SK-N-MC (cell line): ENCODE measurements around the gene SEPTIN8.

Experiments used
- DNase-seq: peaks from one replicate; pipeline ENCODE4 v3.0.0-alpha.2; 2011; ENCODE audit warnings: low read depth, low spot score
- H3K27ac ChIP-seq: fragments of 200-600 bp; sonication (generic); 2 replicates; pipeline ENCODE4 v1.5.1; 2016; ENCODE audit warnings: mixed run types
- H3K36me3 ChIP-seq: fragments of 200-600 bp; sonication (generic); 2 replicates; pipeline ENCODE4 v1.6.1; 2017; ENCODE audit warnings: antibody characterized with exemption, low read length, mixed read lengths; ENCODE audit not compliant: insufficient read depth
- H3K4me3 ChIP-seq: fragments of 200-600 bp; sonication (generic); 2 replicates; pipeline ENCODE4 v1.5.1; 2016
- H3K9ac ChIP-seq: fragments of 200-600 bp; sonication (generic); 2 replicates; pipeline ENCODE4 v1.8.0; 2017; ENCODE audit warnings: mixed run types, mixed read lengths; ENCODE audit not compliant: insufficient read length
- H3K9me3 ChIP-seq: fragments of 200-600 bp; sonication (generic); 2 replicates; pipeline ENCODE4 v1.6.1; 2017; ENCODE audit warnings: low read depth, mild to moderate bottlenecking, antibody characterized with exemption, low read length, moderate library complexity, mixed read lengths
- EZH2 ChIP-seq: fragments of 200-600 bp; sonication (generic); IDR thresholded peaks from one replicate; pipeline ENCODE4 v1.6.1; 2017; ENCODE audit warnings: antibody characterized with exemption
- FOXP2 ChIP-seq: optimal IDR thresholded peaks from 2 replicates; pipeline ENCODE3; 2011; ENCODE audit warnings: mild to moderate bottlenecking, moderate library complexity; ENCODE audit not compliant: insufficient read depth; ENCODE audit errors: extremely low read length, control extremely low read depth
- POLR2AphosphoS5 ChIP-seq: IDR thresholded peaks from 2 replicates; pipeline ENCODE4 v1.6.1; 2012; ENCODE audit warnings: mild to moderate bottlenecking, low read depth, low read length, borderline replicate concordance

SEPTIN8 gene

GRCh38 chr5:132814503-132815294 is 37.7 kb upstream of the SEPTIN8 start:
- no peak for DNase-seq
- Histone ChIP-seq H3K27ac (peak overlapping the region; percentile 65; the same call in 1 of the 2 replicates), H3K9me3 (no peaks in the 10 kb centered on the region), H3K36me3 (no peaks in the 10 kb centered on the region), H3K9ac (no peak overlapping the region), H3K4me3 (no peak overlapping the region)
- no peak for TF ChIP-seq POLR2AphosphoS5
- TF ChIP-seq FOXP2, result no peak
- no peak for TF ChIP-seq EZH2

DNA sequence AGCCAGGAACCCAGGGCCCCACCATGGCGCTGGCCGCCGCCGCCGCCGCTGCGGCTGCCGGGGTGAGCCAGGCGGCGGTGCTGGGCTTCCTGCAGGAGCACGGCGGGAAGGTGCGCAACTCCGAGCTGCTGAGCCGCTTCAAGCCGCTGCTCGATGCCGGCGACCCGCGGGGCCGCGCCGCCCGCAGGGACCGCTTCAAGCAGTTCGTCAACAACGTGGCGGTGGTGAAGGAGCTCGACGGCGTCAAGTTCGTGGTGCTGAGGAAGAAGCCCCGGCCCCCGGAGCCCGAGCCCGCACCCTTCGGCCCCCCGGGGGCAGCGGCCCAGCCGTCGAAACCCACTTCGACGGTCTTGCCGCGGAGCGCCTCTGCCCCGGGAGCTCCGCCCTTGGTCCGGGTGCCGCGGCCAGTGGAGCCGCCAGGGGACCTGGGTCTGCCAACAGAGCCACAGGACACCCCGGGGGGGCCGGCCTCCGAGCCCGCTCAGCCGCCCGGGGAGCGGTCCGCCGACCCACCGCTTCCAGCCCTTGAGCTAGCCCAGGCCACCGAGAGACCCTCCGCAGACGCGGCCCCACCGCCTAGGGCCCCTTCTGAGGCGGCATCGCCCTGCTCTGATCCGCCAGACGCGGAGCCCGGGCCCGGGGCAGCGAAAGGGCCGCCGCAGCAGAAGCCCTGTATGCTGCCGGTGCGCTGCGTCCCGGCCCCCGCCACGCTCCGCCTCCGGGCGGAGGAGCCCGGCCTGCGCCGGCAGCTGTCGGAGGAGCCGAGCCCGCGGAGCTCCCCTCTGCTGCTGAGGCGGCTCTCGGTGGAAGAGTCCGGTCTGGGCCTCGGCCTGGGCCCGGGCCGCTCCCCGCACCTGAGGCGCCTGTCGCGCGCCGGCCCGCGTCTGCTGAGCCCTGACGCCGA is 36.8 kb upstream of the SEPTIN8 start:
- no peaks in the 10 kb centered on the region for H3K36me3 ChIP-seq
- no peaks in the 10 kb centered on the region for H3K9me3 ChIP-seq
- TF ChIP-seq EZH2, result no peak
- peak; percentile 3 for TF ChIP-seq FOXP2
- H3K9ac ChIP-seq, result no peak overlapping the region
- H3K4me3 ChIP-seq, result peak overlapping the region; percentile 82
- H3K27ac ChIP-seq, result no peak overlapping the region
- no peak for DNase-seq

GRCh38 chr5:132812781-132813598 is 36.0 kb upstream of the SEPTIN8 start, which contains the start of gene SOWAHA:
TSS of gene SOWAHA (plus strand) at chr5:132813302. CDS start at chr5:132813622, 320 bp downstream.
- no peak within 1 kb of the TSS for H3K27ac ChIP-seq
- H3K36me3 ChIP-seq, result no peaks in the 10 kb centered on the region
- no peak for DNase-seq
- H3K9me3 ChIP-seq, result no peaks in the 10 kb centered on the region
- peak within 1 kb of the TSS; percentile 82 for H3K4me3 ChIP-seq
- no peak for TF ChIP-seq EZH2
- TF ChIP-seq POLR2AphosphoS5, result no peak
- TF ChIP-seq FOXP2, result peak; percentile 14
- peak within 1 kb of the TSS; percentile 19 for H3K9ac ChIP-seq

GRCh38 chr5:132812123-132812765 is 35.2 kb upstream of the SEPTIN8 start:
- H3K36me3 ChIP-seq, result no peaks in the 10 kb centered on the region
- no peak overlapping the region for H3K27ac ChIP-seq
- peak overlapping the region; percentile 19 for H3K9ac ChIP-seq
- peak overlapping the region; percentile 82 for H3K4me3 ChIP-seq
- DNase-seq, result no peak
- no peaks in the 10 kb centered on the region for H3K9me3 ChIP-seq
- TF ChIP-seq EZH2 (no peak), FOXP2 (no peak)

DNA sequence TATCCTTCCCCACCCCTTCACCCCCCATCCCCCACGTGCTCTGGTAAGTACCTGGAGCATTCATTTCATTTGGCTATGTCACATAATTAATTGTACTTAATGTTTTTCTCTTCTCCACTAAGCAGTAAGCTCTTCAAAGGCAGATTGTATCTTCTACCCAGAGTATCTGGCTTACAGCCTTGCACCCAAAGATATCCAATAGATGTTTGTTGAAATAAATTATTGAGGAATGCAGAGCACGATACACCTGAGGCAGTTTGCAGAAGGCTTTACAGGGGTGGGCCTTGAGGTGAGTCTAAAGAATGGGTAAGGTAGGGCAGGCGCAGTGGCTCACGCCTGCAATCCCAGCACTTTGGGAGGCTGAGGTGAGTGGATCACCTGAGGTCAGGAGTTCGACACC is 33.6 kb upstream of the SEPTIN8 start:
- H3K9me3 ChIP-seq, result no peaks in the 10 kb centered on the region
- H3K27ac ChIP-seq, result no peak overlapping the region
- H3K4me3 ChIP-seq, result no peak overlapping the region
- H3K9ac ChIP-seq, result no peak overlapping the region
- TF ChIP-seq EZH2, result no peak
- no peak for TF ChIP-seq POLR2AphosphoS5
- TF ChIP-seq FOXP2, result no peak
- DNase-seq, result no peak
- H3K36me3 ChIP-seq, result no peaks in the 10 kb centered on the region

DNA sequence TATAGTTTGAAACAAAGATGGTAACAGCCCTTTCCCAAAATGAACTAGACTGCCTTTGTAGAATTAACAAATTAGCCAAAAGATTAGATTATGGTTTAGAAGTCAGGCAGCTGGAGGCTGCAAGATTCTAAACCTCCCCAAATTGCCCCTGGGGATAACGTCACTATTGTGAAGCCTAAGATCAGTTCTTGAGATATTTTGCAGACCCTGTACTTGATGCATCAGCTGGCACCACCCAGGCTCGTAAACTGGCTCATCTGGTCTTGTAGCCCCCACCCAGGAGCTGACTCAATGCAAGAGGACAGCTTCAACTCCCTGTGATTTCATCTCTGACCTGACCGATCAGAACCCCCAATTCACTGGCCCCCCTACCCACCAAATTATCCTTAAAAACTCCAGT is 31.8 kb upstream of the SEPTIN8 start:
- H3K9ac ChIP-seq, result no peak overlapping the region
- no peak for DNase-seq
- peak overlapping the region; percentile 50; the same call in 1 of the 2 replicates for H3K27ac ChIP-seq
- H3K9me3 ChIP-seq, result no peaks in the 10 kb centered on the region
- no peak overlapping the region; the same call in 1 of the 2 replicates for H3K4me3 ChIP-seq
- no peak for TF ChIP-seq EZH2
- no peak for TF ChIP-seq FOXP2
- TF ChIP-seq POLR2AphosphoS5, result no peak
- no peaks in the 10 kb centered on the region for H3K36me3 ChIP-seq

DNA sequence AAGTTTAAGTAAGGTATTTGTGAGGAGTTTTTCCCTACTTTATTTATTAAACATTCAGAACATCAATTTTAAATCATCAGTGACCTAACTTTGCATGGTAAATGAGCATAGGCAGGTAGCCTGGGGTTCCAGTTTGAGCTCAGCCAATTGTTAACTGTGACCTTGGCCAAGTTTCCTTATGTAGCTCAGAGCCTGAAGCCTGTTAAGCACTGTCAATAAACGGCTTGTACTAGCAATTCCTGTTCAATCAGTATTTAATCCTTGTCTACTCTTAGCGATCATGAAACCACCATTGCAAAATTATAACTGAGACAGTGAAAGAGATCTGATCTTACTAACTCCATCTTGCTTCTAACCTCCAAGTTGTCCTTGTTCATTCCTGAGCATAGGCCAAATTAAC is 31.4 kb upstream of the SEPTIN8 start:
- DNase-seq, result no peak
- Histone ChIP-seq H3K9ac (no peak overlapping the region), H3K27ac (peak overlapping the region; percentile 50; the same call in 1 of the 2 replicates), H3K4me3 (no peak overlapping the region), H3K9me3 (no peaks in the 10 kb centered on the region), H3K36me3 (no peaks in the 10 kb centered on the region)
- TF ChIP-seq POLR2AphosphoS5 (no peak), FOXP2 (no peak), EZH2 (no peak)
